Body of pancreas (tissue), 4 donors: ENCODE data around the gene EOMES.

Experiments
- POLR2A ChIP-seq, 3 donors: fragments of 450-650 bp; IDR thresholded peaks; one replicate each; pipeline ENCODE4 v1.6.1; 2016; ENCODE audit warnings: antibody characterized with exemption in 3 of 3, mild to moderate bottlenecking in 2 of 3
- TF ChIP-seq, protein P1 (sequence below), 7 experiments: fragments of 450-650 bp in 4 of 7; fragments of 200-600 bp in 3 of 7; sonication (generic) in 3 of 7; IDR thresholded peaks; one replicate each; pipeline ENCODE4 v1.5.1; 2016 to 2019; ENCODE audit warnings: antibody characterized with exemption in 7 of 7

DNA sequence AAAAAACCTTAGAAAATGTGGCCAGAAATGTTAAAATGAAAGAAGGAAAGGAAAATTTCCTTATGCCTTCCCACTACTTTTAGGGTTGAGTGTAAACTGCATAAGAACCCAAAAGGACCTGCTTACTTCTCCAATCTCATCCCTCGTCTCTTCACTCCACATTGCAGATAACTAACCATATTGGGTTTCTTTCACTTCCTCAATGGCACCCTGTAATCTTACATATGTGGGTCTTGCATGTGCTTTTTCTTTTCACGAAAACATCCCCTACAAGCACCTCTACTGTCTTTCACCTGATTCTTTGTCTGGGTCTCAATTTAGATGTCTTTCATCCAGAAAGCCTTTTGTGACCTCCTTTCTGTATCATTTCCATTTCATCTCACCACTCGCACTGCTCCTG is 23.1 kb downstream of the EOMES start:
- TF ChIP-seq, protein P1, sequence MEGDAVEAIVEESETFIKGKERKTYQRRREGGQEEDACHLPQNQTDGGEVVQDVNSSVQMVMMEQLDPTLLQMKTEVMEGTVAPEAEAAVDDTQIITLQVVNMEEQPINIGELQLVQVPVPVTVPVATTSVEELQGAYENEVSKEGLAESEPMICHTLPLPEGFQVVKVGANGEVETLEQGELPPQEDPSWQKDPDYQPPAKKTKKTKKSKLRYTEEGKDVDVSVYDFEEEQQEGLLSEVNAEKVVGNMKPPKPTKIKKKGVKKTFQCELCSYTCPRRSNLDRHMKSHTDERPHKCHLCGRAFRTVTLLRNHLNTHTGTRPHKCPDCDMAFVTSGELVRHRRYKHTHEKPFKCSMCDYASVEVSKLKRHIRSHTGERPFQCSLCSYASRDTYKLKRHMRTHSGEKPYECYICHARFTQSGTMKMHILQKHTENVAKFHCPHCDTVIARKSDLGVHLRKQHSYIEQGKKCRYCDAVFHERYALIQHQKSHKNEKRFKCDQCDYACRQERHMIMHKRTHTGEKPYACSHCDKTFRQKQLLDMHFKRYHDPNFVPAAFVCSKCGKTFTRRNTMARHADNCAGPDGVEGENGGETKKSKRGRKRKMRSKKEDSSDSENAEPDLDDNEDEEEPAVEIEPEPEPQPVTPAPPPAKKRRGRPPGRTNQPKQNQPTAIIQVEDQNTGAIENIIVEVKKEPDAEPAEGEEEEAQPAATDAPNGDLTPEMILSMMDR (IDR thresholded peaks at IDR 0.05): no peak
- TF ChIP-seq POLR2A (IDR thresholded peaks at IDR 0.05): no peak
